Suppressor macrophage treated with lipopolysaccharide for 1 hour (primary cell): Measurements from ENCODE around the gene LMOD2.

ENCODE experiments used
- DNase-seq, 3 donors: peaks; one replicate each; pipeline ENCODE4 v3.0.0-alpha.2; 2020 to 2022

The LMOD2 gene

GRCh38 chr7:123641901-123642300, 13.8 kb upstream of the LMOD2 start:
- no peak for DNase-seq

DNA sequence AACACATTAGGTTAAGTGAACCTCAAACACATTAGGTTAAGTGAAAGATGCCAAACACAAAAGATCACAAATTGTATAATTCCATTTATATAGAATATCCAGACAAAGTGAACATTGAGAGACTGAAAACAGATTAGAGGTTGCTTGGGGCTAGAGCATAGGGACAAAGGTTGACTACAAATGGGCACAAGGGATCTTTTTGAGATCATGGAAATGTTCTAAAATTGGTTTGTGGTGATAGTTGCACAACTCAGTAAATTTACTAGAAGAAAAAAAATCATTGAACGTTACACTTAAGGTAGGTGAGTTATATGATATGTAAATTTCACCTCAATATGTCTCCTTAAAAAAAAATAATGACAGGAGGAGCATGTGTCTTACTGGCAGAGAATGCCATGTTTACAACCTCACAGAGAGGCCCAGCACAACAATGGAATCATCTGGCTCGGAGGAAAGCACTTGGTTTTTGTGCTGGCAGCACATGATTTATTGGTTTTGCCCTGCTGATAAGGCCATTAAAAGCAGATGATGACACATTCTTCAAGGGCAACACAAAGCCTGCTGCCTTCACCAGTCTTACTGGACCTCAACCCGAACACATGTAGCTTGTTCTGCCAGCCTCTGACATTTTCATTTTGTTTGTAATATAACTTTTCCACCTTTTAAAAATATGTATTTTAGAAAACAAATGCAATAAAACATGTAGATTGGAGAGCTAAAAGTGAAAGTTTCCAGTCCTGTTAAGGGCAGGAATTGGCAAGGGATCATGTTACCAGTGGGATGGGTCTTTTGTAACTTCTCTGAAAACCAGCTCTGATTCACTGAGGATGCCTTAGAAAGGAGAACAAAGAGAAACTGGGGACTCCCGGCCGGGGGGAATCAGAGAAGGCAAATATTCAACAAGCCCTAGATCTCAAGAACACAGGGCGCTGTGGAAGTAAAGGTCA, 11.9 kb upstream of the LMOD2 start:
- peak; percentile 39 to 51 (median 43) for DNase-seq

GRCh38 chr7:123645516-123645915, 10.2 kb upstream of the LMOD2 start:
- no peak for DNase-seq

DNA sequence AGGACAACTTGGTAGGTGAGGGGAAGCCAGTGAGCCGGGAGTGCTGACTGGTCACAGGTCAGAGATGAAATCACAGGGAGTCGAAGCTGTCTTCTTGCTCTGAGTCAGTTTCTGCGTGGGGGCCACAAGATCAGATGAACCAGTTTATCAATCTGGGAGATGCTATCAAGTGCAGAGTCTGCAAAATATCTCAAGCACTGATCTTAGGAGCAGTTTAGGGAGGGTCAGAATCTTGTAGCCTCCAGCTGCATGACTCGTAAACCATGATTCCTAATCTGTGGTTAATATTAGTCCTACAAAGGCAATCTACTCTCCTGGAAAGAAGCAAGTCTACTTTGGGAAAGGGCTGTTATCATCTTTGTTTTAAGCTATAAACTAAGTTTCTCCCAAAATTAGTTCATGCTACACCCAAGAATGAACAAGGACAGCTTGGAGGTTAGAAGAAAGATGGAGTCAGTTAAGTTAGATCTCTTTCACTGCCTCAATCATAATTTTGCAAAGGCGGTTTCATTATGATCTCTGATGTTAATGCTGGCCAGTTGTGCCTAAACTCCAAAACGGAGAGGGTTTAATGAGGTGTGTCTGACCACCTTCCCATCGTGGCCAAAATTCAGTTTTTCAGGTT, 8.4 kb upstream of the LMOD2 start:
- DNase-seq, result no peak

- no peak for DNase-seq
Observed at GRCh38 chr7:123649964-123650363, 5.7 kb upstream of the LMOD2 start.

DNA sequence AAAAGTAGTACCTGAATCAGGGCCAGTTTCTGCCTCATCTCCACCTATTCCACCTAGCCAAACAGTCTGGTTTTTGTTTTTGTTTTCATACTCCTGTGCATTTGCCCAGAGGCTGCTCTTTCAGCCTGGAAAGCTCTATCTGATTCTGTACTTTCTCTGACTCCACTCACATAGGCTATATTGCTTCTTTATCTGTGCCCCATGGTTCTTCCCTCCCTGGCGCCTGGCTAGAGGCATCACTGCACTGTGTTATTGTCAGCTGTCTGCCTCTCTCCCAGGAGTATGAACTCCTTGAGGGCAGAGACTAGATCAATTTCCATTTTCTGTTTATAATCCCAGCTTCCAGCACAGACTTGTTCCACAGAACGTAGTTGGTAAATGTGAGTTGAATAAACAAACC, 5.1 kb upstream of the LMOD2 start:
- no peak for DNase-seq

DNA sequence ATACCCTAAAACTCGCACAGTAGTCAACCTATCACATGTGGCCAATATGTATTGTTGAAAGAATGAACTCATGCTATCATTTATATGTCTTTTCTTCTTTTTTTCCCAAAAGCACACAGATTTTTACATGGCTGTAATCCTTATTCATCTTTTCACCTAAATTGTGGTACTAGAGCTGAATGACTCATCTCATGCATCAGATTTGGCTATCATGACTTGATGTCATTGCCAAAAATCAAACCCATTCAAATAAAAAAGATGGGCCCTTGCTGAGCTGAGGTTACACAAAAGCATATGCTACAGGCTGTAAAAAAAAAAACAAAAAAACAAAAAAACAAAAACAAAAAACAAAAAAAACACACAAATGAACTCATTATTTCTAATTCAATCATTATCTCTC, 3.3 kb upstream of the LMOD2 start:
- DNase-seq, result no peak

- no peak for DNase-seq
Observed at GRCh38 chr7:123653162-123653561, 2.5 kb upstream of the LMOD2 start.

DNA sequence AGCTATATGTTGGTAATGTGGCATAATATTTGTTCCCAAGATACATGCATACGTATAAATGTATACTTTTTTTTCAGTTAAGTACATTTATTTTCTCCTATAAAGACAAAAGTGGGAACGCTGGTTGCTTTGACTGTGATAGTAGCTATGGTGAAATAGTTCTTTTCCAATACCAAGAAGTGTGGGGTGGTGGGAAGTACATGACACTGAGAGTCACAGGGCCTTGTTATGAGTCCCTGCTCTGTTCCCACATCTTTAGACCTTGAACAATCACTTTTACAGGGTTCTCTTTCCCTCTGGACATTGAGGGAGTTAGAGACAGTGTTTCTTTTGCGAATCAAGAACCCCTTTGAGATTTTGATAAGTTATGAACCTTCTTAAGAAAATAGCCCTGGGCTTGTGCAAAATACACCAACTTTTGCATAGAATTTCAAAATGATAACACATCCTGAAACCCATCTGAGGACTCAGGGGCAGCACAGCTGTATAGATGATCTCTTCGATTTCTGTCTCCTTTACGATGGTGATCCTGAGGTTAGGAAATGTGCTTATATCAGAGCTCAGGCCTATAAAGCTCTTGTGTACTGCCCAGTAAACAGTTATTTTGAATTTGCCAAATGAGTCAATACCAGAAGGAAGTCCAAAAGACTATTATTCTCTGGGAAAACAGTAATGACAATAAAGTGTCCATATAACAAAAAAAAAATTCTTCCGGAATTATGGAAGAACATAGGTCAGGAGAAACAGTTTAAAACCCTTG, 1.1 kb downstream of the LMOD2 start:
- DNase-seq, result no peak

- DNase-seq, result no peak
Observed at GRCh38 chr7:123657304-123657685, 1.6 kb downstream of the LMOD2 start.

- DNase-seq, result no peak
Observed at GRCh38 chr7:123658023-123658422, 2.4 kb downstream of the LMOD2 start.

GRCh38 chr7:123660514-123661354, 5.1 kb downstream of the LMOD2 start:
- DNase-seq, result no peak

DNA sequence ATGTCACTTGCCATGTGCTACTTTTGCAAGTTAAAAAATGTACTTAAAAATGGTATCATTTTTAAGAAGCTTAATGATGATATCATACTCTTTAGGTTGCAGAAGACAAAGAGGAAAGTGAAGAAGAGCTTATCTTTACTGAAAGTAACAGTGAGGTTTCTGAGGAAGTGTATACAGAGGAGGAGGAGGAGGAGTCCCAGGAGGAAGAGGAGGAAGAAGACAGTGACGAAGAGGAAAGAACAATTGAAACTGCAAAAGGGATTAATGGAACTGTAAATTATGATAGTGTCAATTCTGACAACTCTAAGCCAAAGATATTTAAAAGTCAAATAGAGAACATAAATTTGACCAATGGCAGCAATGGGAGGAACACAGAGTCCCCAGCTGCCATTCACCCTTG, 6.1 kb downstream of the LMOD2 start:
- DNase-seq, result no peak

DNA sequence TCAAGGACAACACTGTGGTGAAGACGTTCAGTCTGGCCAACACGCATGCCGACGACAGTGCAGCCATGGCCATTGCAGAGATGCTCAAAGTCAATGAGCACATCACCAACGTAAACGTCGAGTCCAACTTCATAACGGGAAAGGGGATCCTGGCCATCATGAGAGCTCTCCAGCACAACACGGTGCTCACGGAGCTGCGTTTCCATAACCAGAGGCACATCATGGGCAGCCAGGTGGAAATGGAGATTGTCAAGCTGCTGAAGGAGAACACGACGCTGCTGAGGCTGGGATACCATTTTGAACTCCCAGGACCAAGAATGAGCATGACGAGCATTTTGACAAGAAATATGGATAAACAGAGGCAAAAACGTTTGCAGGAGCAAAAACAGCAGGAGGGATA, 6.6 kb downstream of the LMOD2 start:
- no peak for DNase-seq

DNA sequence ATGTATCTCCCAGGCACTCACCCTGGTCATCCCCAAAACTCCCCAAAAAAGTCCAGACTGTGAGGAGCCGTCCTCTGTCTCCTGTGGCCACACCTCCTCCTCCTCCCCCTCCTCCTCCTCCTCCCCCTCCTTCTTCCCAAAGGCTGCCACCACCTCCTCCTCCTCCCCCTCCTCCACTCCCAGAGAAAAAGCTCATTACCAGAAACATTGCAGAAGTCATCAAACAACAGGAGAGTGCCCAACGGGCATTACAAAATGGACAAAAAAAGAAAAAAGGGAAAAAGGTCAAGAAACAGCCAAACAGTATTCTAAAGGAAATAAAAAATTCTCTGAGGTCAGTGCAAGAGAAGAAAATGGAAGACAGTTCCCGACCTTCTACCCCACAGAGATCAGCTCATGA, 7.1 kb downstream of the LMOD2 start:
- DNase-seq, result no peak

GRCh38 chr7:123663200-123663599, 7.5 kb downstream of the LMOD2 start:
- no peak for DNase-seq

GRCh38 chr7:123665157-123665556, 9.5 kb downstream of the LMOD2 start:
- DNase-seq, result no peak

DNA sequence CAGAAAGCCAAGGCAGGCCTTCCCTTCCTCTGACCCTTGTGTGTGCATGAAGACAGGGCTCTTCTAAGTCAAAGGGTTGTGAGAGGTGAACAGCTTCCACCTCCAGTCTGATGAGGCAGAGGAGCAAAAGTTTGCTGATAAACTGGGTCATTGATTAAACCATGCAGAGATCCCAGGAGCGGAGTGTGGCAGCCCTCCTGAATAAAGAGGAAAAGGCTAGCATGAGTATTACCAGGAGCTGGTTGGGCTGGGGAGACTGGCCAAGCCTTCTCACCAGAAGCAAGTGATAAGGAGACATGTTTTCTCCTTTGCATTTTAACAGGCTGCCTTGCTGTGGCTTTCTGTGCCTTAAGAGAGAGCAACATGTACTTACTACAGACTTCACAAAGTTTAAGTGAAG, 10.2 kb downstream of the LMOD2 start:
- no peak for DNase-seq

DNA sequence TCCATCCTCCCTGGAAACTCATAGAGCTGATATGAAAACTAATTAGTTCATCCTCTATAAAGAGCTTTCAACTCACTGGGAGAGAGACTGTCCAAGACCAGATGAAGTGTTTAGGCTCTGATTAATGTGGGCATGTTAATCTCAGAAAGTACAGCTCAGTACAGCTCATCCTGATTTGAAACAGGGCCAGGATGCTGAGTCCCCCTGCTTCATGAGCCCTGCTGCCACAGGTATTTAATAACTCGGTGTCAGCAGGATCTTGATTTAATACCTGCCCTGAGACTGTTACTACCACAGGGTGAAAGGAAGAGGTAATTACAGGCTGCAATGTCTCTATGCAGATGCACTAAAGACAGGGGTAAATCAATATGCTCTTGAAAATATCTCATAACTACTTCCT, 10.8 kb downstream of the LMOD2 start:
- DNase-seq, result no peak

DNA sequence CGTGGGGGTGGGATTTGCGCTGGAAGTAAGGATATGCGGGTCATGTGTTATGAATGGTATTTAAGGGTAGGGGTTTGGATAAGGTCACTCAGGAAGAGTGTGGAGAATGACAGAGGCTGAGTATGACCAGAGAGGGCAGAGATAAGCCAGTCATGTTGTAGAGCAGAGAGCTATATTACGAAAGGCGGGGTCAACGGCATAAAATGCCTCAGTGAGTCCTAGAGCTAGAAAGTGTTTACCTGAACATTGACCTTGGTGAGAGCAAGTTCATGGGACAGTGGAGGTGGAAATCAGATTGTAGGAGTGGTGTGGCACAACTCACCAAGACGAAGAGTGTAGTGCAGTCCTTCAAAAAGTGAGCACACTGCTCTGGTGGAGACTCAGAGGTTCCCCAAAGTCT, 13.8 kb downstream of the LMOD2 start:
- DNase-seq, result no peak

GRCh38 chr7:123673137-123673732, 17.6 kb downstream of the LMOD2 start:
- no peak for DNase-seq

GRCh38 chr7:123673752-123674398, 18.2 kb downstream of the LMOD2 start:
- DNase-seq, result no peak
